ENCODE results near the gene HOXB4. TPM values are rescaled to one million over a fixed set of nuclear protein-coding genes. Genes with fewer than 3 reads are reported as not detected.
A peak's percentile ranks its signal among the peaks of the same experiment; 100 is the strongest.

The HOXB4 gene
- total RNA-seq, 1 experiment from 2014 or later = 11.3 TPM

- no peak for TF ChIP-seq RAD21 (IDR thresholded peaks at IDR 0.05; ENCODE audit: low read depth)
- TF ChIP-seq ZNF274 (IDR thresholded peaks at IDR 0.05; ENCODE audit: low read depth, low read length) = no peak
- no peak for TF ChIP-seq CBX3 (IDR thresholded peaks at IDR 0.05; ENCODE audit: low read depth)
- TF ChIP-seq ATF3 (IDR thresholded peaks at IDR 0.05) = no peak
- TF ChIP-seq POLR2AphosphoS5 (IDR thresholded peaks at IDR 0.05; ENCODE audit: low read depth, low read length) = no peak
- TF ChIP-seq CEBPB (IDR thresholded peaks at IDR 0.05; ENCODE audit: low read depth) = no peak
- no peak for TF ChIP-seq SRF (IDR thresholded peaks at IDR 0.05; ENCODE audit: low read depth)
- TF ChIP-seq, protein P1, sequence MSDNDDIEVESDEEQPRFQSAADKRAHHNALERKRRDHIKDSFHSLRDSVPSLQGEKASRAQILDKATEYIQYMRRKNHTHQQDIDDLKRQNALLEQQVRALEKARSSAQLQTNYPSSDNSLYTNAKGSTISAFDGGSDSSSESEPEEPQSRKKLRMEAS (IDR thresholded peaks at IDR 0.05) = peak; percentile 31; the same call in 1 of the 2 replicates
- no peak for TF ChIP-seq SP1 (IDR thresholded peaks at IDR 0.05; ENCODE audit: low read depth)
- TF ChIP-seq EGR1 (IDR thresholded peaks at IDR 0.05; ENCODE audit: low read depth) = no peak
- TF ChIP-seq CTCF (IDR thresholded peaks at IDR 0.05 in 2 of 3, conservative IDR thresholded peaks at IDR 0.05 in 1 of 3; ENCODE audit: borderline replicate concordance in 1 of 3, insufficient read depth in 1 of 3, low read depth in 2 of 3, low read length in 2 of 3) = no peak
Measured at GRCh38 chr17:48625495-48626244, 47.5 kb upstream of the HOXB4 start (continued).
